HT1080 (cell line): Measurements from ENCODE around the gene GLYATL3. TPM values are rescaled to one million over a fixed set of nuclear protein-coding genes. Genes with fewer than 3 reads are reported as not detected.
"Not testable (repeated sequence)": the region's sequence is repeated elsewhere in the genome, so short reads cannot be mapped to it uniquely, and the experiment has no call there.

Experiments used
- DNase-seq: peaks from one replicate; pipeline ENCODE4 v3.0.0-alpha.2; 2015; ENCODE audit warnings: low read depth
- polyA plus RNA-seq, 2 experiments: library from polyadenylated mRNA; depleted of rRNA; stranded (reverse); fragments of >200 nt; gene quantifications; 2 replicates each; pipeline ENCODE4 v1.2.3, GENCODE V29; 2015
- total RNA-seq: library from RNA; depleted of rRNA; stranded (reverse); fragments of >200 nt; shearing (Covaris generic); gene quantifications from 2 replicates; pipeline ENCODE4 v1.2.3, GENCODE V29; 2014; rRNA removed

The GLYATL3 gene
- total RNA-seq = not detected in 2 replicates
- not detected in 2 replicates for polyA plus RNA-seq (2015; cell fraction: cytosol; rRNA removed)
- not detected in 2 replicates for polyA plus RNA-seq (2015; cell fraction: nucleus; rRNA removed)

DNA sequence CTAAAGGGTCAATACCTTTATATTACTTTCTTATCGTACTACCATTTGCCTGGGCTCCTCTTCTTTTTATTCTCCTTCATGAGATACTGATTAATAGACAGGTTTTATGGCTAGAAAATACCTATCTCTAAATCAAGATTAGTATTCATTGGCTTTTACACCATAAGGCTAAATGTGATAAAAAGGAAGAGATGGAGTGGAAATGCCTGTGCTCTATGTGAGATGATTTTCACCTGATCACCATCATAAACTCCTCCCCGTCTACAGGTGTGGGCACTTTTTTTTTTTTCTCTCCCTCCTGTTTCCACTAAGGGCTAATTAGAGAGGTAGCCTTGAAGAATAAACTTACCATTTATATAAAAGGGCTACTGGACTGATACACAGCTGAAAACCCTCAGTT lies at the start of gene GLYATL3:
GLYATL3 (plus strand) TSS at position 301 of the 400 bp plus-strand sequence. CDS start 12,068 bp downstream, outside the sequence.
- no peak for DNase-seq

DNA sequence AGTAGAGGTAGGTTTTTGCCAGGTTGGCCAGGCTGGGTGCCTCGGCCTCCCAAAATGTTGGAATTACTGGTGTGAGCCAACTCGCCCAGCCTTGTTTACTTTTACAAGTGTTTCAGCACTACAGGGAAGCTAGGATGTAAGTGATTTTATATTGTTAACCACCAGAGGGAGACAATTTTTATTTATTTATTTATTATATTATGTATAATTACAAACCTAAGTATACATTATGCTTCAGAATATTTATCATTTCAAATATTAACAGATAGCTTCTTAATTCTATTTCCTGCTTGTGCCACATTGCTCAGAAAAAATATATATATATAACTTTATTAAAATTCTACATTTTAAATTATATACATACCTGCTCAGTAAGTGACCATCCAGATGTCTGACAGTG lies 46.5 kb upstream of the GLYATL3 start:
- DNase-seq = no peak

DNA sequence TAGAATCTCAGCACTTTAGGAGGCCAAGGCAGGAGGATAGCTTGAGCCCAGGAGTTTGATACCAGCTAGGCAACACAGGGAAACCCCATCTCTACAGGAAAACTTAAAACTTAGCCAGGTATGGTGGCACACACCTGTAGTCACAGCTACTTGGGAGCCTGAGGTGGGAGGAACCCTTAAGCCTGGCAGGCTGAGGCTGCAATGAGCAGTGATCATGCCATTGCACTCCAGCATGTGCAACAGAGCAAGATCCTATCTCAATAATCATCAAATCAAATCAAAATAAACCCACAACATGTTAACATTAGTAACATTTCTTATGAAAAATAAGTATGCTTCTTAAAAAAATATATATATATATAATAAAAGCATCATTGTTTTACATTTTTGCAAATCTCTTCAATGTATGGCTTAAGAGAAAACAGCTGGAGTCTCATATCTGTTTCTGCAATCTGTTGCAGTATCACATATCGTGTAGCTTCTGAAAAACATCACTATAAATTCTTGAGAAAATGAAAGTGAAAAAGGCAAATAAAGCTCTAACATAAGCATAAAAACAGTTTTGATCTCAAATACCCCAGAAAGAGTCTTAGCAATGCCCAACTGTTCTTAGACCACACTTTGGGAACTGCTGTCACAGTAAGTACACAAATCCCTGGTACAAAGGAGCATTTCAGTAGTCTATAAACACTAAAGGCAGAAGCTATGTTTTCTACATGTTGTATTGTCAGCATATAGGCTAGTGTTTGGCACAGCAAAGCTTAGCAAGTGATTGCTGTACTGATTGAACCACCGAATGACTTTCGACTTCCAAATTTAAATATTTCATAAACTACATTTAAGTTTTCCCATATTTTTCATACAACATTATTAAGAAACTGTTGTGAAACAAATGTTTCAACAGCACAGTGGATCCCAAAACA lies 44.7 kb upstream of the GLYATL3 start:
- no peak for DNase-seq

GRCh38 chr6:49457771-49458170 lies 42.0 kb upstream of the GLYATL3 start:
- peak; percentile 19 for DNase-seq

GRCh38 chr6:49462071-49462470 lies 37.7 kb upstream of the GLYATL3 start:
- DNase-seq = no peak

DNA sequence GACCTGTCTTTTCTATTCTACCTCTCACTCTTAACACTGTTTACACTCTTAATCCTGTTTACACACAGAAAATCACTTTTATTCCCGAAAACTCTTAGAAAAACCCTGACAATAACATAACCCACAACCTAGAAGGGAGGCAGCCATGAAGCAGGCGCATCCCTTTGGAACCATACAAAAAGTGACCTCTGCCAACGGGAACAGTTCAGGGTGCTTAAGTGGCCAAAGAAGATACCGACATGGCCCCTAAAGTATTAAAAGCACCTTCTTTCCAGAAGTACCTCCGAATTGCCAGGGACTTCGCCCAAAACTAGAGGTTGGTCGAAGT lies 37.2 kb upstream of the GLYATL3 start:
- DNase-seq = no peak

DNA sequence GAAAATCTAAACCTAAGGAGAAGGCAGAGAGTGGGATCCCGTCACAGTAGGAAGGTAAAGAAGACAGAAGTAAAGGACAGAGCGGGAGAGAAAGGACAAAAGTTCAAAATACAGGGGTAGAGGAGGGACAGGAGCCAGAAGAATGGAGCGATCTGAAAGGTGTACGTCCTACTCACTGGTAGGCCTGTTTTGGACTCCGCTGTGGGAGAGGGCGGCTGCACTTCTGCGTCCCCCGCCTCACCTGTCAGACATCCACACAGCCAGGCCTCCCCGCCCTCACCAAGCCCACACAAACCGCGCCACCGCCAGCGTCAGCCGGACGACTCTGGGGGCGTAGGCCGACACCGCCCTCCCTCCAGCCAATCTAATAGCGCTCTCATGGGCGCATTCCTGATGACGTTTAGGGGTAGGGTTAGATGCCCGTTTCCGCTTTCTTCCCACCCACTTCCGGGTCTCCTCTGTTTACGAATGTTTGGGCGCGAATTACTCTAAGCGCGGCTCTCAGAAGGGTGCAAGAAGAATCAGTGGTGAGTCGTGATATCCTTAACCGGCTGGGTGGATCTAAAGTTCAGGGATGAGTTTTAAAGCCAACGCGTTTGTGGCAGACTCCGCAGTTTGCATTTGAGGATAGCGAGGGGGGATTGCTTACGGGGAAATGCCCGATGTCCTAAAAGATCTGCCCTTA lies 36.7 kb upstream of the GLYATL3 start, which contains the start of the genes CENPQ and MMUT:
CENPQ (plus strand) TSS at position 444 of the 685 bp plus-strand sequence. CDS start 6,807 bp downstream, outside the sequence.
MMUT (minus strand) TSS at position 327 of the 685 bp plus-strand sequence. CDS start 3,787 bp downstream, outside the sequence.
- peak; percentile 94 for DNase-seq

DNA sequence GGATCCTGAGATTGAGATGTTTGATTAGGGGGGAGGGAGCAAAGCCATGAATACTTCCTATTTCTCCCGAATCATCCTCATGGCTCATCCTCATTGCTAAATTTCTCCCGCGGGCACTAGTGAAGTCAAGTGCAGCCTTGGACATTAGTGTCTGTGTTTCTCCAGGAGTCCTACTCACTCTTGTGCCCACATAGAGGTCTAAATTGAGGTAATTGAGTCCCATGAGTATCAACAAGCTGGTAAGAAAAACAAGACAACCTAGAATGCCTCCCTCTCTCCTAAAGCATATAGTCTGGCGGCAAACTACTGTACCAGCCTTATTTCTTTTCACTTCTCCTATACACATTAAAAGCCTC lies 36.1 kb upstream of the GLYATL3 start:
- DNase-seq = no peak

DNA sequence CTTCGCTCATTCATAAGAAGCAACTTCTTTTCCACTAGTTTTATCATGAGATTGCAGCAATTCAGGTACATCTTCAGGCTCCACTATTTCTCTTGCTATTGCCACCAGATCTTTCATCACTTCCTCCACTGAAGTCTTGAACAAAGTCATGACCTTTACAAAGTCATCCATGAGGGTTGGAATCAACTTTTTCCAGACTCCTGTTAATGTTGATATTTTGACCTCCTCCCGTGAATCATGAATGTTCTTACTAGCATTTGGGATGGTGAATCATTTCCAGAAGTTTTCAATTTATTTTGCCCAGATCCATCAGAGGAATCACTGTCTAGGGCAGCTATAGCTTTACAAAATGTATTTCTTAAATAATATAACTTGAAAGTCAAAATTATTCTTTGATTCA lies 35.0 kb upstream of the GLYATL3 start:
- no peak for DNase-seq

GRCh38 chr6:49468042-49468441 lies 31.7 kb upstream of the GLYATL3 start:
- no peak for DNase-seq

DNA sequence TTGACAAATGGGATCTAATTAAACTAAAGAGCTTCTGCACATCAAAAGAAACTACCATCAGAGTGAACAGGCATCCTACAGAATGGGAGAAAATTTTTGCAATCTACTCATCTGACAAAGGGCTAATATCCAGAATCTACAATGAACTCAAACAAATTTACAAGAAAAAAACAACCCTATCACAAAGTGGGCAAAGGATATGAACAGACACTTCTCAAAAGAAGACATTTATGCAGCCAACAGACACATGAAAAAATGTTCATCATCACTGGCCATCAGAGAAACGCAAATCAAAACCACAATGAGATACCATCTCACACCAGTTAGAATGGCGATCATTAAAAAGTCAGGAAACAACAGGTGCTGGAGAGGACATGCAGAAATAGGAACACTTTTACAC lies 23.2 kb upstream of the GLYATL3 start:
- not testable (repeated sequence) for DNase-seq

- no peak for DNase-seq
Observed at GRCh38 chr6:49479308-49479970, 20.3 kb upstream of the GLYATL3 start.

- DNase-seq = not testable (repeated sequence)
Observed at GRCh38 chr6:49481846-49482245, 17.9 kb upstream of the GLYATL3 start.

DNA sequence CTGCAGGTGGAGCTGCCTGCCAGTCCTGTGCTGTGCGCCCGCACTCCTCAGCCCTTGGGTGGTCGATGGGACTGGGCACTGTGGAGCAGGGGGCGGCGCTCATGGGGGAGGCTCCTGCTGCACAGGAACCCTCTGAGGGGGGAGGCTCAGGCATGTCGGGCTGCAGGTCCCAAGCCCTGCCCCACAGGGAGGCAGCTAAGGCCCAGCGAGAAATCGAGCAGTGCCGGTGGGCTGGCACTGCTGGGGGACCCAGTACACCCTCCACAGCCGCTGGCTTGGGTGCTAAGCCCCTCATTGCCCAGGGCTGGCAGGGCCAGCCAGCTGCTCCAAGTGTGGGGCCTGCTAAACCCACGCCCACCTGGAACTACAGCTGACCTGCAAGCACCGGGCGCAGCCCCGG lies 16.3 kb upstream of the GLYATL3 start:
- not testable (repeated sequence) for DNase-seq

GRCh38 chr6:49490633-49491032 lies 9.1 kb upstream of the GLYATL3 start:
- DNase-seq = no peak

DNA sequence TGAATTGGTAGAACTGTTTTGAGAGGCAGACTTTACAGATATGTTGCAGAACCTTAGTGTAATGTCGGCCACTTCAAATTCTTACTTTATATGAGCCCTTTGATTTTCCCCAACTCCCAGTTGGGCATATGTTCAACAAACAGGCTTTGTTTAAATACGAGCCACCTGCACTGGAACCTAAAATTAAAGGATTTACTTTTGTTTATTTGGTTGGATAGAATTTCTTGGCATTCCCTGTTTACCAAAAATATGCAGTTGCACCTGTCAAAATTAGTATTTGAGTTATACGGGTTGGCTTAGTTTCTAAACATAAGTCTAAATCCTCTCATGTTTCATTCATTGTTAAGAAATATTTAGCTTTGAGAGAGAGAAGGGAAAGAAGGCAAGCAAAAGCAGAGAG lies 2.4 kb upstream of the GLYATL3 start:
- DNase-seq = no peak

DNA sequence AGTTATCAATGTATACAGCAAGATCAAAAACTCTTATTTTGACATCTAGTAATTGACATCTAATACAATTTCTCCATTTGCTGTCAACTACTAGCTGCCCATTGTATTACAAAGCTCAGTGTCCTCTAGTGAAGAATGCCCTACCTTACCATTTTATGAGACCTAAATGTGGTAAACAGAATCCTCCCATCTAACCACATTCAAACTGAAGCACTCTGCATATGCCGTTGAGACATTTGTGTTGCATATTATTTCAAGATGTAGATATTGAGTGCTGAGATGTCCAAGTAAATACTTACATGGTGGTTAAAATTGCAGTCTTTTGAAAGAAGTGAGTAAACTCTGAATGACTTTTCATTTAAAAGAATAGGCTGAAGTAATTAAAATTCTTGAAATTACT lies 597 bp upstream of the GLYATL3 start:
- DNase-seq = no peak

- no peak for DNase-seq
Observed at GRCh38 chr6:49504666-49505065, 4.9 kb downstream of the GLYATL3 start.

- DNase-seq = no peak
Observed at GRCh38 chr6:49506569-49507111, 6.9 kb downstream of the GLYATL3 start.

DNA sequence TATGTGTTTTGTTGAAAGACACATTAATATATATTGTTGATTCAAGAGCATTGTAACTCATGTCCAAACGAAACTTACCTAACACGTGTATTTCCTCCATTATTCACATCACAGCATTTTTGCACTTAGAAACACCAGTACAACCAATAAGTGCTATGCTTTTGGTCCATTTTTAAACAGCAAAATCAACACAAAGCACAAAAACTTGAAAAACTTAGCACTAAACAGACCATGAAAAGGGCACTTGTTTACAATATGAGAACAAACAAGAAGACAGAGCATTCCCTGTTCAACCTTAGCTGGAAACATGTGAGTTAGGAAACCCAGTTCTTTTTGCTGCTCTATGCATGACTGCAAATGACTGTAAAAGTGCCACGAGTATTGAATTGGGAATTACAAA lies 9.6 kb downstream of the GLYATL3 start:
- no peak for DNase-seq
